Mammary epithelial cell (primary cell): ENCODE measurements around the gene PREX1.

Experiments
- CTCF ChIP-seq, 2 donors: IDR thresholded peaks in 1 of 2; conservative IDR thresholded peaks in 1 of 2; 2 replicates each; pipeline ENCODE4 v1.5.1; 2011 to 2012; ENCODE audit warnings: inconsistent platforms in 2 of 2, low read length in 2 of 2, mild to moderate bottlenecking in 2 of 2, control low read depth in 1 of 2, low read depth in 1 of 2; ENCODE audit not compliant: insufficient read depth in 1 of 2; ENCODE audit errors: extremely low read depth in 1 of 2
- EZH2 ChIP-seq: IDR thresholded peaks from 2 replicates; pipeline ENCODE4 v1.6.1; 2012; ENCODE audit warnings: low read length, inconsistent platforms, borderline replicate concordance

GRCh38 chr20:48716541-48716940 lies 111.3 kb downstream of the PREX1 start:
- TF ChIP-seq CTCF (conservative IDR thresholded peaks at IDR 0.05 in 1 of 2, IDR thresholded peaks at IDR 0.05 in 1 of 2; ENCODE audit: extremely low read depth in 1 of 2, insufficient read depth in 1 of 2, low read depth in 1 of 2, low read length in 2 of 2): no peak
- TF ChIP-seq EZH2: no peak
